Bronchial epithelial cell (primary cell): Measurements from ENCODE around the gene ATP2B2. TPM values are rescaled to one million over a fixed set of nuclear protein-coding genes. Genes with fewer than 3 reads are reported as not detected.

Experiments used
- DNase-seq: peaks from one replicate; pipeline ENCODE4 v3.0.0-alpha.2; 2010; ENCODE audit warnings: low read depth
- FAIRE-seq: peaks from 2 replicates; lab custom pipeline; 2011; peaks lifted over from hg19 to GRCh38; lab: Jason Lieb, UNC
- H3K27me3 ChIP-seq: 2 replicates; pipeline ENCODE4 v1.5.1; 2011; ENCODE audit warnings: low read length; ENCODE audit not compliant: control insufficient read depth, insufficient read depth
- H3K36me3 ChIP-seq: 2 replicates; pipeline ENCODE4 v1.5.1; 2011; ENCODE audit warnings: low read length; ENCODE audit not compliant: control insufficient read depth, insufficient read depth
- H3K4me3 ChIP-seq: 2 replicates; pipeline ENCODE4 v1.5.1; 2011; ENCODE audit warnings: mild to moderate bottlenecking, low read depth, low read length, control low read depth
- CTCF ChIP-seq: IDR thresholded peaks from 2 replicates; pipeline ENCODE4 v1.5.1; 2011; ENCODE audit warnings: mild to moderate bottlenecking, moderate library complexity, low read length, control low read depth, inconsistent platforms; ENCODE audit not compliant: insufficient read depth, severe bottlenecking
- total RNA-seq: library from RNA; depleted of rRNA; stranded (reverse); fragments of >200 nt; gene quantifications from 2 replicates; pipeline ENCODE4 v1.2.1, GENCODE V29; 2014

ATP2B2 gene
- total RNA-seq, 1 donor from 2014 or later = not detected

DNA sequence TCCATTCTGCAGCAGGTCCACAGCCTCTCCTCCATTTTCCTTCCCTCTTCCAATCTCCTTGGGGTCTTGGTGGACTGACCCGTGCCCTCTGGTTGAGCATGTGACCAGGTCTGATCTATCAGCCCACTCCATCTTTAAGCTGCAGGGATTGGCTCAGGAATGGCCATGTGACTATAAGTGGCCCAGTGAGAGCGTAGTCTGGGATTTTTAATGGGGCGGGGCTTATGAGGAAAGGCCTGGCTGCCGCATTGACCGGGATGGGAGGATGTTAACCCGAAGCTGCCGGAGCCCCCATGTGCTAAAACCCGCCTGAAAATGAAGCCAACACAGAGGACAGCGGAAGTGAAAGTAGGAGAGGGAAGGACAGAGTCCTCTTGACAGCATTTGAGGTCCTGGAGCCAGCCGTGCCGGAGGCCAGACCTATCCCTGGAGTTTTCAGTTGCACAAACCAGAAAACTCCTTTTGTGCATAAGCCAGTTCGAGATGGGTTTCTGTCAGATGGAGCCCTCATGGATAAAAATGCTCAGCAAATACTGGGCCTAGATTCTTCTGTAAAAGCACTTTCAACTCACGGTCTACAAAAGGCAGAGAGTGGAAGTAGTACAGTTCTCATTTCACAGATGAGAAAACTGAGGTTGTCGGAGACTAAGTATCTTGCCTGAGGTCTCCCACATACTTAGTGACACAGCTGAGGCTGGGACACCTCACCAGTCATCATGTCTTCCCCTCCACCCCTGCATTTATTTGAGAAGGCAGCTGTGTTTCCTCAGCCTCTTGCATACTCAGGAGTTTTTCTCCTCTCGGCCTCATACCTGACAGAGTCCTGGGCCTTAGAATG lies 61.9 kb downstream of the ATP2B2 start:
- TF ChIP-seq CTCF = no peak
- FAIRE-seq (no peak), DNase-seq (no peak)
- Histone ChIP-seq H3K36me3 (no peaks in the 10 kb centered on the region), H3K4me3 (no peak overlapping the region), H3K27me3 (peaks cover 1% of the 10 kb centered on the region)

- Histone ChIP-seq H3K36me3 (no peaks in the 10 kb centered on the region), H3K4me3 (no peak overlapping the region), H3K27me3 (peaks cover 1% of the 10 kb centered on the region)
- no peak for TF ChIP-seq CTCF
- FAIRE-seq = no peak
- no peak for DNase-seq
Observed at GRCh38 chr3:10442151-10442795, 63.1 kb downstream of the ATP2B2 start.

GRCh38 chr3:10440684-10441083 lies 64.7 kb downstream of the ATP2B2 start:
- DNase-seq = no peak
- no peak for TF ChIP-seq CTCF
- no peak for FAIRE-seq
- Histone ChIP-seq H3K27me3 (peaks cover 1% of the 10 kb centered on the region), H3K36me3 (no peaks in the 10 kb centered on the region), H3K4me3 (no peak overlapping the region)

DNA sequence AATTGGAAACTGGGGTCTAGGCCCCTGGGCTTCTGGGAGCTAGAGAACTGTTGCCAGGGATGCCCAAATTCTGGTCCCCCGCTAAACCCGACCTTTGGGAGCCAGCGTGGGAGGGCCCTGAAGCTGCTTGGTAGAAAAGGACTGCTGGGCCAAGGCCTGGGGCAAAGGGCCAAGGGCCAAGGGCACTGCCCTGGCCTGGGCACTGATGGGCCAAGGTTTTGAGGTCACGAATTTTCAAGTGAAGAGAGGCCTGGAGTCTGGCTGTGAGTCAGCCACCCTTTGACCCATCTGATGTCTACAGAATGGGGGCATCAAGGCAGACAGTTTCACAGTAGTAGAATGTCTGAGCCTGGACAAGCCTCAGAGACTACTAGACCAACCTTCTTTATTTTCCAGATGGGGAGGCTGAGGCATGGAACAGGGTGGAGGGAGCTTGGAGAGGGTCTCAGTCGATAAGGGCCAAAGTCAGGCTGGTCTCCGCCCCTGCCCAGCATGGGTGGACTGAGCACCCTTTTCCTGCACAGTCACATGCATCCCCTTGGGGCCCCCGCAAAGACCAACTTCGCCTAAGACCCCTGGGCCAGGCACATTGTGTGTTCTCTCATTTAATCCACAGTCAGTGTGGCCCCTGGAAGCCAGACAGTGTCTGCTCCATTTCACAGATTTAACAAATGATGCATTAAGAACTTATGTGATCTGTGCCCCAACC lies 66.3 kb downstream of the ATP2B2 start:
- Histone ChIP-seq H3K27me3 (peaks cover 1% of the 10 kb centered on the region), H3K4me3 (no peak overlapping the region), H3K36me3 (no peaks in the 10 kb centered on the region)
- no peak for TF ChIP-seq CTCF
- FAIRE-seq = no peak
- DNase-seq = no peak

GRCh38 chr3:10437995-10438901 lies 67.1 kb downstream of the ATP2B2 start:
- DNase-seq (peak; percentile 26), FAIRE-seq (no peak)
- no peak overlapping the region for H3K4me3 ChIP-seq
- H3K36me3 ChIP-seq = no peaks in the 10 kb centered on the region
- no peak for TF ChIP-seq CTCF
- H3K27me3 ChIP-seq = no peaks in the 10 kb centered on the region
